ENCODE data around the gene MMP20. TPM values are rescaled to one million over a fixed set of nuclear protein-coding genes. Genes with fewer than 3 reads are reported as not detected.
"Not testable (repeated sequence)": the region's sequence is repeated elsewhere in the genome, so short reads cannot be mapped to it uniquely, and the experiment has no call there.

MMP20 gene
- polyA plus RNA-seq, 6 donors from 2014 or later = not detected

DNA sequence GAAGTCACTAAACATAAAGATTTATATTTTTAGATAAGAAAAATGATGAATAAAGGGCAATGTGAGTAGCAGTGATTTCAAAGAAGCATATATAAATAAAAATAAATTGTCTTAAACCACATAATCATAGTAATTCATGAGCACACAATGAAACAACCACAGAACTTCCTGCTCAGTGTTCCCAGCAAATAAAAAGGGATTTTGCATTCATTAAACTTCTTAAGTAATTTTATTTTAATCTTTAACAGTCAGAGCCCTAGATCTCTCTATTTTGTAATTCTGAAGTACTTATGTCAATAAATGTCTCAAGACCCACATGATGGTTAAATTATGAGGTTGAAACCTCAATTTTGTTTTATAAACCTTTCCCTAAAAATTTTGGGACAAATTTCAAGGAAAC is 14.5 kb upstream of the MMP20 start:
- Mint-ChIP-seq H3K27ac (no peak overlapping the region), H3K9me3 (no peaks in the 10 kb centered on the region), H3K36me3 (no peaks in the 10 kb centered on the region), H3K4me1 (no peaks in the 10 kb centered on the region), H3K27me3 (peaks cover 8 to 30% (median 18%) of the 10 kb centered on the region in 3 donors), H3K4me3 (no peak overlapping the region)
- no peak for DNase-seq
- no peak for ATAC-seq (ENCODE audit: low read depth in 2 of 2)

- no peaks in the 10 kb centered on the region for H3K36me3 Mint-ChIP-seq
- DNase-seq = no peak
- H3K27me3 Mint-ChIP-seq = peaks cover 8 to 30% (median 13%) of the 10 kb centered on the region in 3 donors
- no peak overlapping the region for H3K4me3 Mint-ChIP-seq
- H3K9me3 Mint-ChIP-seq = peaks cover 0 to 4% (median 0%) of the 10 kb centered on the region in 7 donors
- no peak for ATAC-seq (ENCODE audit: low read depth in 2 of 2)
- no peak overlapping the region for H3K27ac Mint-ChIP-seq
- no peaks in the 10 kb centered on the region for H3K4me1 Mint-ChIP-seq
Observed at GRCh38 chr11:102637731-102638130, 12.6 kb upstream of the MMP20 start.

DNA sequence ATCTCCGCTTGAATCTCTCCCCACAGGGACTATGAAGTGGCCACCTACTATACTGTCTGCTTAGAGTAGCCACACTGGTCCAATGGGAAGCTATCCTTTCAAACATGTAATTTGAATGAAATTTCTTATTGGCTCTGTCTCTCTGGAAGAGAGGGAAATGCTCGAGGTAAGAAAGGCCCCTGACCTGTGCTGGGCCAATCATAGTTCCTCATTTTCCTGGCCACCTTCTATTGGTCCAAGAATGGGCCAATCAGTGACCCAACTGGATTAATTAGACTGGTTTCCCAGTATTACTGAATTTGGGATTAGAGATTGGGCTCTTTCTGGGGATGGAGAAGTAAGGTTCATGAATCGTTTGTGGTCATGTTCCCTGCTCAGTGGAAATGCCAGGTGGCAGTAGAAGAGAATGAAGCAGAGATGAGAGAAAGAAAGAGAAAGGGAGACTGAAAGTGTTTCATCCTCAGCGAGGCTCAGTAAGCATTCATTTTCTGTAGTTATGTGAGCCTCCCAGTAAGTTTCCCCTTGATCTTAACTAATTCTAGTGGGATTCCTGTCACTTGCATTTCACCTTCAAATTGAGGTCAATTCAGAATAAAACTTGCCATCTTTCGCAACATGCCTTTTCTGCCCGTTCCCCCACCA is 8.4 kb upstream of the MMP20 start:
- Mint-ChIP-seq H3K27ac (no peak overlapping the region), H3K9me3 (peaks cover 0 to 4% (median 0%) of the 10 kb centered on the region in 7 donors), H3K4me1 (no peaks in the 10 kb centered on the region), H3K27me3 (peaks cover 6 to 28% (median 8%) of the 10 kb centered on the region in 3 donors), H3K4me3 (no peak overlapping the region), H3K36me3 (no peaks in the 10 kb centered on the region)
- ATAC-seq (ENCODE audit: low read depth in 2 of 2) (no peak), DNase-seq (no peak)

GRCh38 chr11:102632026-102632425 is 6.9 kb upstream of the MMP20 start:
- H3K4me1 Mint-ChIP-seq = no peaks in the 10 kb centered on the region
- ATAC-seq (ENCODE audit: low read depth in 2 of 2) = no peak
- H3K9me3 Mint-ChIP-seq = peaks cover 0 to 4% (median 0%) of the 10 kb centered on the region in 7 donors
- H3K27ac Mint-ChIP-seq = no peak overlapping the region
- H3K27me3 Mint-ChIP-seq = peaks cover 0 to 20% (median 10%) of the 10 kb centered on the region in 3 donors
- no peaks in the 10 kb centered on the region for H3K36me3 Mint-ChIP-seq
- no peak for DNase-seq
- H3K4me3 Mint-ChIP-seq = no peak overlapping the region

GRCh38 chr11:102630598-102631448 is 5.7 kb upstream of the MMP20 start:
- Mint-ChIP-seq H3K4me1 (no peaks in the 10 kb centered on the region), H3K27ac (peak overlapping the region in 1 of 6 donors; percentile 1), H3K27me3 (peaks cover 0 to 10% (median 10%) of the 10 kb centered on the region in 3 donors), H3K36me3 (no peaks in the 10 kb centered on the region), H3K4me3 (no peak overlapping the region), H3K9me3 (peaks cover 0 to 4% (median 0%) of the 10 kb centered on the region in 7 donors)
- DNase-seq = no peak
- ATAC-seq (ENCODE audit: low read depth in 2 of 2) = no peak

DNA sequence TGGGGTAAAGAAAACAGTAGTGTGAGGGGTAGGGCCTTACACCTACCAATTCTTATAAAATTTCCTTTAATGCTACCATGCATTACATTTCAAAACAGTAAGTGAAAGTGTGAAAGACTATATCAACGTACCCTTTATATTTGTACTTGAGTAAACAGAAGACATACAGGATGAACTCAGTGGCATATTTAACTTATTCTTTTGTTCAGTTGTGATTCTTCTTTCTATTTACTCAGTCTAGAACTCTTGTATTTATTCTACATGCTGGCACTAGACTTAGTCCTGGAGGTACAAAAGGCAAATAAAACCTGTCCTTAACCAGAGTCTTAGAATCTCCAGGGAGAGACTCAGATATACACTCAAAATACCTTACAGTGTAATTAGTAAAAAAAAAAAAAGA is 4.8 kb upstream of the MMP20 start:
- ATAC-seq (ENCODE audit: low read depth in 2 of 2); H3K4me1 Mint-ChIP-seq; H3K9me3 Mint-ChIP-seq; H3K27ac Mint-ChIP-seq; H3K36me3 Mint-ChIP-seq; H3K4me3 Mint-ChIP-seq; DNase-seq: not testable (repeated sequence)
- peaks cover 0 to 12% (median 8%) of the 10 kb centered on the region in 3 donors for H3K27me3 Mint-ChIP-seq

- peaks cover 0 to 5% (median 0%) of the 10 kb centered on the region in 3 donors for H3K4me1 Mint-ChIP-seq
- no peak overlapping the region for H3K27ac Mint-ChIP-seq
- no peak overlapping the region for H3K4me3 Mint-ChIP-seq
- no peaks in the 10 kb centered on the region for H3K36me3 Mint-ChIP-seq
- no peaks in the 10 kb centered on the region for H3K9me3 Mint-ChIP-seq
- ATAC-seq (ENCODE audit: low read depth in 2 of 2) = no peak
- H3K27me3 Mint-ChIP-seq = peaks cover 0 to 8% (median 7%) of the 10 kb centered on the region in 3 donors
- DNase-seq = no peak
Observed at GRCh38 chr11:102626676-102627075, 1.5 kb upstream of the MMP20 start.

DNA sequence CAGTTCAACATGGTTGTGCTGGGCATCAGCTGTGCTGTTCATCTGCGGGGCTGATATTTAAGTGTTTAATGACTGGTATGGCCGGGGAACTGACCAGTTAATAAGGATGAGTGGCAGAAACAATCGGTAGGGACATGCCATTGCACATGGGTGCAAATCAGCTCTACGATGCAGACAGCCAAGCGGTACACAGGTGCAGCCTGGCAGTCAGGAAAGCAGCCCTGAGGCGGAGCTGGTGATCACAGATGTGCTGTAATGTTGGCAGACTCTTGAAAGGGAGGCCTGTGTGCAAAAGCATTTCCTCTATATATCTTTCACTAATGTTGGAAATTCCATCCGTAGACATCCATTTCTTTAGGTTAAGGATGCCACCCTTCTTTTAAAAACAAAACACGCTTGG is 1.1 kb downstream of the MMP20 start:
- DNase-seq (no peak), ATAC-seq (ENCODE audit: low read depth in 2 of 2) (no peak)
- Mint-ChIP-seq H3K27ac (no peak overlapping the region), H3K9me3 (no peaks in the 10 kb centered on the region), H3K27me3 (peaks cover 0 to 8% (median 7%) of the 10 kb centered on the region in 3 donors), H3K36me3 (no peaks in the 10 kb centered on the region), H3K4me3 (no peak overlapping the region), H3K4me1 (peaks cover 0 to 5% (median 0%) of the 10 kb centered on the region in 3 donors)

GRCh38 chr11:102623128-102623527 is 2.0 kb downstream of the MMP20 start:
- Mint-ChIP-seq H3K27ac (no peak overlapping the region), H3K9me3 (no peaks in the 10 kb centered on the region), H3K4me3 (no peak overlapping the region), H3K36me3 (no peaks in the 10 kb centered on the region), H3K27me3 (peaks cover 0 to 8% (median 7%) of the 10 kb centered on the region in 3 donors), H3K4me1 (peaks cover 0 to 5% (median 0%) of the 10 kb centered on the region in 3 donors)
- ATAC-seq (ENCODE audit: low read depth in 2 of 2) = no peak
- DNase-seq = no peak

GRCh38 chr11:102622258-102622657 is 2.9 kb downstream of the MMP20 start:
- Mint-ChIP-seq H3K27me3 (peaks cover 0 to 8% (median 7%) of the 10 kb centered on the region in 3 donors), H3K4me3 (no peak overlapping the region), H3K9me3 (no peaks in the 10 kb centered on the region)

GRCh38 chr11:102620818-102621561 is 4.1 kb downstream of the MMP20 start:
- DNase-seq (no peak), ATAC-seq (ENCODE audit: low read depth in 2 of 2) (no peak)
- H3K27ac Mint-ChIP-seq = peak overlapping the region in 1 of 6 donors; percentile 49
- no peaks in the 10 kb centered on the region for H3K9me3 Mint-ChIP-seq
- H3K4me1 Mint-ChIP-seq = peaks cover 0 to 5% (median 0%) of the 10 kb centered on the region in 3 donors
- H3K36me3 Mint-ChIP-seq = no peaks in the 10 kb centered on the region
- peaks cover 0 to 7% (median 3%) of the 10 kb centered on the region in 3 donors for H3K27me3 Mint-ChIP-seq
- no peak overlapping the region for H3K4me3 Mint-ChIP-seq

More at GRCh38 chr11:102622258-102622657, 2.9 kb downstream of the MMP20 start:
- H3K36me3 Mint-ChIP-seq = no peaks in the 10 kb centered on the region
- ATAC-seq (ENCODE audit: low read depth in 2 of 2) (no peak), DNase-seq (no peak)
- no peak overlapping the region for H3K27ac Mint-ChIP-seq
- peaks cover 0 to 5% (median 0%) of the 10 kb centered on the region in 3 donors for H3K4me1 Mint-ChIP-seq

DNA sequence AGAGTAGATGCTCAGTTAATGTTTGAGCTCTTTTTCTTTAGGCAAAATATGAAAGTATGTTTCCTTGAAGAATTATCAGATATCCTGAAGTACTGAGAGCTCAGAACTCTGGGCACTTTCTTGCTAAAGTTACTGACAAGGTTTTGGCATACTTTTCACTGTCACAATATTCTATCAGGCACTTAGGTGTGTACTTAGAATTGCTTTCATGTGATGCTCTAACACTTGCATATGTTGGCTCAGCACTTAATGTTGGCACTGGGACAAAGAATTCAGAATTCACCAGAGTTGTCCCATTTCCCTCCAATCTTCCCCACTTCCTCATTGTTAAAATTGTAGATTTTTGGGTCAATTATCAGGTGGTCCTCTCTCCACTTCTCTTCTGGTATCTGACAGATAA is 5.0 kb downstream of the MMP20 start:
- Mint-ChIP-seq H3K27ac (no peak overlapping the region), H3K36me3 (no peaks in the 10 kb centered on the region), H3K9me3 (no peaks in the 10 kb centered on the region), H3K27me3 (peaks cover 0 to 7% (median 0%) of the 10 kb centered on the region in 3 donors), H3K4me1 (peaks cover 0 to 5% (median 0%) of the 10 kb centered on the region in 3 donors), H3K4me3 (no peak overlapping the region)
- ATAC-seq (ENCODE audit: low read depth in 2 of 2) = no peak
- DNase-seq = no peak

- Mint-ChIP-seq H3K36me3 (no peaks in the 10 kb centered on the region), H3K27ac (no peak overlapping the region), H3K4me3 (no peak overlapping the region), H3K4me1 (peaks cover 6 to 10% (median 7%) of the 10 kb centered on the region in 3 donors), H3K9me3 (no peaks in the 10 kb centered on the region), H3K27me3 (peaks cover 0 to 3% (median 0%) of the 10 kb centered on the region in 3 donors)
- DNase-seq (no peak), ATAC-seq (ENCODE audit: low read depth in 2 of 2) (no peak)
Observed at GRCh38 chr11:102617466-102618008, 7.6 kb downstream of the MMP20 start.

Measured in naive B cell (primary cell).